IPS-18c (cell line): ENCODE measurements around the gene BCAS1.

Experiments
- H3K4me3 ChIP-seq: 2 replicates; pipeline ENCODE4 v1.7.0; 2013; ENCODE audit warnings: low read depth, mild to moderate bottlenecking, low read length, moderate library complexity; ENCODE audit not compliant: insufficient read depth
- H3K9me3 ChIP-seq: one replicate; pipeline ENCODE4 v1.6.1; 2013; ENCODE audit warnings: mild to moderate bottlenecking, low read length, moderate library complexity; ENCODE audit not compliant: control insufficient read depth, insufficient read depth

BCAS1 gene

DNA sequence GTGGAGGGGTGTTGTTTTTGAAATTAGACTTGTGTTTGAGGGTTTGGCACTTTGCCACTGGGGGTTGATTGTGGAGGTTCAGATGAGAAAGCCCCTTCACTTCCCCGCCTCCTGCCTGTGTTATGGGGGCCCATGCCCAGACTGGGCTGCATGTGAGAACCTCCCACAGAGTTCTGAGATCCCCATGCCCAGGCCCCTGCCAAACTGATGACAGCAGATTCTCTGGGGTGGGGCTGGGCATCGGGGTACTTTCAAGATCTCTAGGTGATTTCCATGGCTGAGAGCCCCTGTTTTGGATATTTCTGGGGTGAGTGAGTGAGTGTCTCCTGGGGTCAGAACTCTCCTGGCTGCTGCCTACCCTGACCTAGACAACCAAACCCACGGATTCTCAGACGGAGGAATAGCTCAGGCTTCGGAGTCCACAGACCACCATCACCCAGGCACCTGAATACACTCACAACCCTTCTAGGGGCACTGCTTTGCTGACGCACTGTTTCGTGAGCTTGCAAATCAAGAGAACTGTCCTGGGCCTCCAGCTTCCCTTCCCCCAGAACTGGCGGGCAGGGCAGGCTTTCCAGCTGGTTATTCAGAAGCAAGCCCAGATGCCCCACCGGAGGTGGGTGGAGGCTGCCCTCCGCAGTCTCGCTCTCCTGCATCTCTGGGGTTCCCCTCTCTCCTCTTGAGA is 6.3 kb downstream of the BCAS1 start:
- no peak overlapping the region for H3K4me3 ChIP-seq

DNA sequence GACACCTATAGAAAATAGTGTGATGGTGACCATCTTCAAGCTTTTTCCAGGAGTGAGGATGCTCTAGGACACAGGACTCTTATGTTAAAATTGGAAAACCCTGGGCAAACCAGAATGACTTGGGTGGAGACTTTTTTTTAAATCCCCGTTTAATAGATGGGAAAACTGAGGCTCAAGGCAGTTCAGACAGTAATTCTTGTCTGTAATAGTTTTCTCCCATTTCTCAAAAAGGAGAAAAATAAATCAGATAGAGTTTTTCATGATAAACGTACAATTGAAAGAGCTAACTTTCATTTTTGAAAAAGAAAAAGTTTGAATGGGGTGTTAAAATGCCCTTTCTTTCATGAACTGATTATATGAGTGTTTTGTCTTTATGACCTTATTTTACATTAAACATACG is 6.8 kb downstream of the BCAS1 start:
- Histone ChIP-seq H3K4me3 (no peak overlapping the region), H3K9me3 (no peaks in the 10 kb centered on the region)

More for the DNA sequence above, 6.3 kb downstream of the BCAS1 start:
- H3K9me3 ChIP-seq, result no peaks in the 10 kb centered on the region

DNA sequence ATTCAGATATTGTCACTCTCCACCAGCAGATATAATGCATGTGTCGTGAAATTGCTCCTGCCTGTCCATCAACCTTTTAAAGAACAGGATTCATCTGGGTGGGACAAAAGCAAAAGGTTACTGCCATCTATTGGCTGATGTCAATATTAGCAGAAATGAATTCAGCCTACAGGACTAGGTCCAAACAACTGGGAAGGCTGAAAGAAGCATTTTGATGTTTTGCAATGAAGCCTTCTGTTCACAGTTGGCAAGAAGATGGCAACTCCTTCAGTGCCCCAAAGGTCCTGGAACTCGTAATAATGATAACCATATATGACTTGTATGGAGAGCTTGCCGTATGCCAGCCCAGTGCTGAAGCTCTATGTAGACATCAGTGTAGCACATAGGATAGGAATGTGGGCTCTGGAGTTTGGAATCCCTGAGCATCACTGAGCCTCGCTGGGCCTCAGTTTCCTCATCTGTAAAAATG is 7.5 kb downstream of the BCAS1 start:
- H3K9me3 ChIP-seq, result no peaks in the 10 kb centered on the region
- H3K4me3 ChIP-seq, result no peak overlapping the region

DNA sequence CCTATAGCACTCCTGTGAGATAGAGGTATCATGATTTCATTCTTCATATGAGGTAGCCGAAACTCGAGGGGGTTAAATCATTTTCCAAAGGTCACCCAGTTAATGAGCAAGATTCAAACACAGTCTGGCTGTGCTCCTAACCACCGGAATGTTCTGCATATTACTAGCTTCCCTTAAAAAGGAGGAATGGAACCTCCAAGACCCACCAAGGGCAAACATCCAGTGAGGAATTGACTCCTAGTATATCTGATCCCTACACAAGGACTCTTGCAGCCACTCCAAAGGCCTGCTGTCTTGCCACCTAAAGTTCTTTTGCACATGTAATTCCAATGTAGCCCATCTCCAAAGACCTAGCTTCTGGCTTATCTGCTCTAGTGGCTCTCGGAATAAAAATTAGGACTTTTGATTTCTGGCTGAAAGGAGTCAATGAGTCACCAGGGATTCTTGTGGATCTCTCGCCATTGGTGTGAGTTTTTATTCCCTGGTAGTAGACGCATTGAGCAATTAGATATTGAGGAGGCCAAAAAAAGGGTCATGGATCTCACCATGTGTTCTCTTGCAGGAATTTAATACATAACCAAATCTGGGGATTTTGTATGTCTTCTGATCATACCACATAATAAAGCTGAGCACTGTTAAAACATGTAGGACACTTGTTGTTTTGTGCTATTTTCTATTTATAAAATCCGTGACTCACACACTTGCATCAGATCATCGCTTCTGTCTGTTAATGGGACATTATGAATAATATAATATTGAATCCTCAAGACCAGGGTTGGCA is 9.1 kb downstream of the BCAS1 start:
- H3K9me3 ChIP-seq, result no peaks in the 10 kb centered on the region
- no peak overlapping the region for H3K4me3 ChIP-seq

DNA sequence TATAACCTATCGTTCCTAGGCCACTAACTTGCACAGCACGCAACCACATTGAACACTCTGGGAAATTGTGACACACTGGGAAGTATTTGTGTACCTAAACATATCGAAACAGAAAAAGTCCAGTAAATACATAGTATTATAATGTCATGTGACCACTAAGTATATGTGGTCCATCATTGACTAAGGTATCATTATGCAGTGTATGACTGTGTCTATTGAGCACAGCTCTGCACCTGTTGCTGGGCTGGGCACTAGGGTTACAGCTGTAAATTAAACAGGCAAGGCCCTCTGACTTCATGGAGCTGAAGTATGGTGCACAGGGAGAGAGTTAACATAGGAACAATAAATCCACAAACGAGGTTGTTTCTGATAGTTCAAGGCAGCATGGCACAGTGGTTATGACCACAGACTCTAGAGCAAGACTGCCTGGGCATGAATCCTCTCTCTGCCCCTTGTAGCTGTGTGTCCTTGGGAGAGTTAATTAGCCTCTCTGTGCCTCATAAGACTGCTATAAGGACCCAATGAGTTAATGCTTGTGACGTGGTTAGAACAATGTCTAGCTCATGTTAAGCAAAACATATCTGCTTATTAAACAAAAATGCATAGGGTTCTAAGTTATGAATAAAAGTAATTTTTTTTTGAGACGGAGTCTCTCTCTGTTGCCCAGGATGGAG is 10.6 kb downstream of the BCAS1 start:
- no peaks in the 10 kb centered on the region for H3K9me3 ChIP-seq
- no peak overlapping the region for H3K4me3 ChIP-seq

DNA sequence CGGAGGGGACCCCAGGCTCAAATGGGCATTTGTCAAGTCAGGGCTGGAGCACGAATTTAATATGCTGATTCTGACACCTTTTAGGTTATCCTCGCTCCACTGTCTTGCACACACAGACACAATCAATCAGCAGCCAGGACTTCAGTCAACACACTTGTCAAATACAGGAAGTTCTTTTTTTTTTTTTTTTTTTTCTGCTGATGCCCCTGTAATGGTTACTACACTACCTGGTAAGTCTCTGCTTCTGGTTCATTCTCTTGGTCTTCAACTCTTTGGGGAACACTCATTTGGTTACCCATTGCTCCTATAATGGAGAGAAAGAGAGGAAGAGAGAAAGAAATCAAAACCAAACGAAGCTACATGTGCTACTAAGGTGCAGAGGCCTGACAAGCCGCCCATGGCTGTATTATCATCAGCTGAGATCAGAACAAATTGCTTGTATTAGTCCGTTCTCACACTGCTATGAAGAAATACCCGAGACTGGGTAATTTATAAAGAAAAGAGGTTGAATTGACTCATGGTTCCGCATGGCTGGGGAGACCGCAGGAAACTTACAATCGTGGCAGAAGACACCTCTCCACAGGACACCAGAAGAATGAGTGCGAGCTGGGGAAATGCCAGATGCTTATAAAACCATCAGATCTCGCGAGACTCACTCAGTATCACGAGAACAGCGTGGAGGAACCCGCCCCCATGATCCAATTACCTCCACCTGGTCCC is 11.8 kb downstream of the BCAS1 start:
- Histone ChIP-seq H3K4me3 (no peak overlapping the region), H3K9me3 (no peaks in the 10 kb centered on the region)

DNA sequence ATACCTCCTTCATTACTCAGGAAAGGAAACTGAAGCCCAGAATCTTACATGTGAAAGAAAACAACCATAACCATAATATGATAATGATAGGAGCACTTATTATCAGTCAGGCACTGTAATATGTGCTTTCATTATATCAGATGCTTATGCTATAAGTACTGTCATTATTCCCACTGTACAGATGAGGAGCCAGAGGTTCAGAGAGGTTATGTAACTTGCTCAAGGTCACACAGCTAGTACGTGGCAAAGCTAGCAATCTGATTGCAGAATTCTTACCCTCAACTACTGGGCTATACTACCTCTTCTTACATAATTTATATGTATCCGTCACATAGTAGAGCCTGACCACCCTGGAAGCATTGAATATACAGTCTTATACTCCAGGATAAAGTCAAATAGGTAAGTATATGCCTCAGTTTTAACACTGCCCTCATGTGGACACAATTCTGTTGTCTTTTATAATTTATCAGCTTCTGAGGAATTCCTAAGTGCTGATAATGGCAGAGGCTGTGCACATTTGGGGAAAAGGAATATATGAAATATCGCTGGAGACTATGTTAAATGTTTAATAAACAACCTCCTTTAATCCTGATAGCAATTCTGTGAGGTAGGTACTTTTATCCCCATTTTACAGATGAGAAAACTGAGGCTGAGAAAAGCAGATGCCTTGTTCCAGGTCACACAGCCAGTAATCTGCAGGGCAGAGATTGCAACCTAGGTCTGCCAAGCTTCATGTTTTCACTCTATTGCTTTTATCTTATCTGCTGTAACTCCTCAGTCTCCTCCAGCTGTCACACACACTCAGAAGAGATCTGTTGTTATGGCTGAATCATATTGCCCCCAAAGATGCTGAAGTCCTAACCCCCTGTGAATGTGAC is 13.4 kb downstream of the BCAS1 start:
- H3K9me3 ChIP-seq, result no peaks in the 10 kb centered on the region
- no peak overlapping the region for H3K4me3 ChIP-seq

DNA sequence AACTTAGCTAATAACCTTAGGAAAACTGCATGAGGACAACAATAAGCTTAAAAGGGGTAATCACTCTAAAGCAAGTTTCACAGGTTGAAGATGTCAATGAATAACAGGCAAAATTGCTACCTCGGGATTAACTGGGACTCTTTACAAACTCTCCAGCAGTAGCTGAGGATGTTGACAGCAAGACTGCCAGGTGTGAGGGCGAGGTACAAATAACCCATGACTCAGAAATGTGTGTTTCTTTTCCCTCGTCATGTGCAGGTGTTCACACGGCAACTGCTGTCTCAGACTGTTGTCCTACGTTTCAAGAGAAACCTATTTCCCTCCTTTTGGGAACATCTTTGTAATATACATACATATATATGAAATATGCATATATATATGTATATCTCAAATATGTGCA is 15.9 kb downstream of the BCAS1 start:
- Histone ChIP-seq H3K9me3 (no peaks in the 10 kb centered on the region), H3K4me3 (no peak overlapping the region)

DNA sequence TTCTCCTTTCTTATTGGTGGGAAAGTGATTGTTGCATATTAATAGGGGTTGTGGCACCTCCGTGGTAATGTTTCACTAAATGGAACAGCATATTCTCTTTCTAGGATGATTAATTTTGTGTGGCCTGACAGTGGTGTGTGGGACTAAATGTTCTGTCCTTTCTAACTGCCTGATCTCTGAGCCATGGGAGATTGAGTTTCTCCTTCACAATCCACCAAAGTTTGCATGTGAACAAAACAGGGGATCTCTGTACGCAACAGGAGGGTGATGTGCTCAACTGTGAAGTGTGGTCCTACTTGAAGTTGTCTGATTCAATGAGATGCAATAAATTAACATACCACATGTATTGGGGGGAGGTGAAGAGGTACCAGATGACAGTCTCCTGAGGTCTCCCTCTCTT is 19.3 kb downstream of the BCAS1 start:
- no peak overlapping the region for H3K4me3 ChIP-seq

DNA sequence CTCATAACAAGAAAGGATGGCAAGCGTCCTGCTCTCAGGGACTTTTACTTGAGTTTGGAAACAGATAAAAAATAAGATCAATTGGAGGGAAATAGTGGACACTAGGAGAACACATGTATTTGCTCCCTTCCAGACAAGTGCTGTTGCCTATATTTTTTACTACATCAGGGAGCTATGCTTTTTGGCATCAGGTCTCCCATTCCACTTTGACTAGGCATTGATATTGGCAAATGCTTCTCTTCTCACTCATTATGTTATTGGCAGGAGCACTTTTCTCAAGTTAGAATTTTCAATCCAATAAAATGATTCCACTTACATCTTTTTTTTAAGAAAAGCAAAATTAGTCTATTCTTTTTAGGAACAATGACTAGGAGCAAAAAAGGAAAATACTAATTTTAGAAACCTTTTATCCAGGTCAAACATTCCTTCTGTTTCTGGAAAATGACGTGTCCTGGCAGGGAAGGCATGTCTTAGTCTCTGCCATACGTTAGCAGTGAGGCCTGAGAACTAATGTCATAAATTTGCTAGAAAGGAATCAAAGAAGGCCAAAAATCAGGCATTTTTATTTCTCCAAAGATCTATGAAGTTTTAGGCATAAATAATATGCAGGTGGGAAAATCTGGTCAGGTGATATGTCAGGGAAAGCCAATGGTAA is 21.4 kb downstream of the BCAS1 start:
- no peaks in the 10 kb centered on the region for H3K9me3 ChIP-seq
- H3K4me3 ChIP-seq, result no peak overlapping the region

More for the DNA sequence above, 19.3 kb downstream of the BCAS1 start:
- H3K9me3 ChIP-seq, result no peaks in the 10 kb centered on the region

DNA sequence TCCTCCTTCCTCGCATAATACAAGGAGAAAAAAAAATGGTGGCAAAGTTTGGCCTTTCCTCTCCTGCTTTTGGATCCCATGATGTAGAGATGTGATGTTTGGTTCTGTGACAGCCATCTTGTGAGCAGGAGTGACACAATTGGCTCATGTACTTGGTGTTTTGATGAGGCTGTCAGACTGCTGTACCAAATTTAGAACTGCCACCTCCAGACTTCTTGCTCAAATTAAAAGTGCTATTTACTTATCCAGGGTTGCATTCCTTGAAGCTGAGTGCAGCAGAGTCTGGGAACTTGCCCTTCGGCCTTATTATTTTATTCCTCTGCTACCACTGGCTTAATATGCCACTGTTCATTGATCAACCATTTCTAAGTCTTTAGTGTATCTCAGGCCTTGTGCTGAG is 21.9 kb downstream of the BCAS1 start:
- Histone ChIP-seq H3K4me3 (no peak overlapping the region), H3K9me3 (no peaks in the 10 kb centered on the region)

DNA sequence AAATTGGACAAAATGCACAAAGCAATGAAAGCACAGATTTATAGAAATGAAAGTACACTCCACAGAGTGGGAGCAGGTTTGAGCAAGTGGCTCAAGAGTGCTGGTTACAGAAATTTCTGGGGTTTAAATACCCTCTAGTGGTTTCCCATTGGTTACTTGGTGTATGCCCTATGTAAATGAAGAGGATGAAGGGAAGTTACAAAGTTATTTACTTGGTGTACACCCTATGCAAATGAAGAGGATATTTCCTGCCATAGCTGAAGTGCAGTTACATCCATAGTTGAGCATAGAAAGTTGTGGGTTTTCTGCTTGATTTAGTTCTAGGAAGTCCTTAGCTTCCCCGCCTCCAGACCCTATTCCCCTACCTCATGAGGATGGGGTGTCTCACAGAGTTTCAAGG is 22.7 kb downstream of the BCAS1 start:
- no peak overlapping the region for H3K4me3 ChIP-seq
- H3K9me3 ChIP-seq, result no peaks in the 10 kb centered on the region

DNA sequence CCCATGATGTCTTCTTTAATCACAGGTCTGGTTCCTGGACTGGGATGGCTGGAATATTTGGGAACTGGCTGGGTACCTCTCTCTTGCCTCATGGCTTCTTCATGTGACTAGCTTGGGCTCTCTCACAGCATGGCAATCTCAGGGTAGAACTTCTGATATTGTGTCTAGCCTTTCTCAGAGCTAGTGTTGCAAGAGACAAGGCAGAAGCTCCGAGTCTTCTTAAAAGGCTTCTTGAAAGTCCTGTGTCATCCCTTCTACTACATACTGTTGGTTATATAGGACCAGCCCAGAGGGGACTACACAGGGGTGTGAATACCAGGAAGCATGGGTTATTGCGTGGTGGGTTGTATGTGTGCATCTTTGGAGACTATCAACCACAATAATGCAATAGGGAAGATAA is 23.3 kb downstream of the BCAS1 start:
- H3K9me3 ChIP-seq, result no peaks in the 10 kb centered on the region
- H3K4me3 ChIP-seq, result no peak overlapping the region

DNA sequence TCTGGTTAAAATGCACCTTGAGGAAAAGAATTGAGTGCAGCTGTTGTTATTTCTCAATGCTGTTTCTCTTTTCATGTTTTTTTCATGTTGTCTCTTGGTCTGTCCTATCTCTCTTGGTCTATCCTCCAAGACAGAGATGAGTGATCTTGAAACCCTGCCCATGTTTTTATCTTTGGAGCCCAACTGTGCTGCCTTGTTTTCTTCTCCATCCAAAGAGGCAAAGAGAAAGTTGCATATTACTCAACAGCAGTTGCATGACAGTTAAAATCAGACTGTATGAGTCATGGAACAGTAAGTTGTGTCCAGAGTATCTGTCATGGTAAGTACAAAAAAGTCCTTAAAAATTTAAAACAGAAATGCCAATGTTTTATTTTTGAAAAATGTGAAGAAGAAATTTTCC is 26.2 kb downstream of the BCAS1 start:
- H3K4me3 ChIP-seq, result no peak overlapping the region
- no peaks in the 10 kb centered on the region for H3K9me3 ChIP-seq

DNA sequence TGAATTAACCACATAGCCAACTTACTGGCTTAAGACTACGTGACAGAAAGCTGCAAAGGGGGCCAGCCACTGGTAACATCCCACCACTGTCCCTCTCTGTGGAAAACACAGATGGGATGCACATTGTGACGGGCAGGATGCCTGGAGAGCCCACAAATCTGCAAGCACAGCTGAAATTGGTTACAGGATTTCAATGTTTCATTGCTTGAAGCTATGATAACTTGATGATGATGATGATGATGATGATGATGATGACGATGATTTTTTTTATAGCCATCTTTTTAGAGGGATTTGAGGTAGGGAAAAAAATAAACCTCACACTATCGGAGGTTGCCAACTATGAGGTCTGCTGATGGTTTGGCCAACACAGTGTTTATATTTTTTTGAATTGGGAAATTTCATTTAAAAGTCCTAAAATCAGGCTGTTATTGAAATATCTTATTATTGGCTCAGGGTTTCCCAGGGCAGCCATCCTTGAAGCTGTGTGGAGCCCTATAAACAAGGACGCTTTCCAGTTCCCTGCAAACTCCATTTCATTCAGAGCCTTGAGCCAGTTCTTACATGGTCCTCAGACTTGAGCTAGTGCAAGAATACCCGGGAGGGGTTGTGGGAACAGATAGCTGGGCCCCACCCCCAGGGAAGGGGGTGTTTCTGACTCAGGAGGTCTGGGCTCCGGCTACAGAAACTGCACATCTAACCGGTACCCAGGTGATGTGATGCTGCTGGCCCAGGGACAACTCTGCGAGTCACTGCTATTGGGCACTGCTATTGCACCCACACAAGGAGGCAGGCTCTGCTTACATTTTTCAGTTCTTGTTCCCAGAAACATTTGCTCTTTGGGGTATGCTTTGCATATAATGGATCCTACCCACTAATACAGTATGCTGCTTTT is 27.1 kb downstream of the BCAS1 start:
- Histone ChIP-seq H3K4me3 (no peak overlapping the region), H3K9me3 (no peaks in the 10 kb centered on the region)
